Testis (tissue), 3 donors: ENCODE data around the gene CALHM3. TPM values are rescaled to one million over a fixed set of nuclear protein-coding genes. Genes with fewer than 3 reads are reported as not detected.

Experiments used
- DNase-seq: peaks from one replicate; pipeline ENCODE4 v3.0.0-alpha.2; 2019
- H3K27ac ChIP-seq, 2 donors: fragments of 200-600 bp; sonication (generic); one replicate each; pipeline ENCODE4 v1.5.1; 2019
- H3K27me3 ChIP-seq: fragments of 200-600 bp; sonication (generic); one replicate; pipeline ENCODE4 v1.5.1; 2019
- H3K36me3 ChIP-seq: fragments of 200-600 bp; sonication (generic); one replicate; pipeline ENCODE4 v1.5.1; 2017; ENCODE audit warnings: low read depth; ENCODE audit errors: missing control alignments
- H3K4me1 ChIP-seq: fragments of 200-600 bp; sonication (generic); one replicate; pipeline ENCODE4 v1.5.1; 2019
- H3K4me3 ChIP-seq, 2 donors: fragments of 200-600 bp; sonication (generic); one replicate each; pipeline ENCODE4 v1.5.1; 2017 to 2019
- H3K9me3 ChIP-seq: fragments of 200-600 bp; sonication (generic); one replicate; pipeline ENCODE4 v1.5.1; 2017
- CTCF ChIP-seq, 3 experiments: fragments of 450-650 bp in 2 of 3; fragments of 200-600 bp in 1 of 3; sonication (generic) in 1 of 3; IDR thresholded peaks; one replicate each; pipeline ENCODE4 v1.5.1; 2016 to 2019; ENCODE audit warnings: antibody characterized with exemption in 3 of 3, mild to moderate bottlenecking in 2 of 3, moderate library complexity in 1 of 3
- POLR2A ChIP-seq: fragments of 450-650 bp; IDR thresholded peaks from one replicate; pipeline ENCODE4 v1.6.1; 2017; ENCODE audit warnings: antibody characterized with exemption, mild to moderate bottlenecking, moderate library complexity
- WGBS, 2 donors: methylation state at CpG; one replicate each; pipeline ENCODE4 v1.1.5; 2018; 5-methylcytosine and 5-hydroxymethylcytosine counted together
- intact Hi-C: fragments of 100-400 bp; cut with DNase I; formaldehyde crosslinking; loops from one replicate; pipeline ENCODE4 v1.15.1; 2023; ENCODE audit warnings: low total_unique reads
- polyA plus RNA-seq: library from polyadenylated mRNA; stranded (reverse); fragments of 350-450 nt; fragmentation: Illumina TruSeq; extraction: RNeasy Lipid Tissue Mini Kit (QIAGEN cat#74804); gene quantifications from one replicate; pipeline ENCODE4 v1.2.3, GENCODE V29; 2014; ENCODE audit warnings: low read depth, low replicate concordance; ENCODE audit not compliant: insufficient read depth
- total RNA-seq, 2 donors: library from RNA; depleted of rRNA; stranded (reverse); fragments of >200 nt; gene quantifications; one replicate each; pipeline ENCODE4 v1.2.3, GENCODE V29; 2016

Gene CALHM3
- total and polyA plus RNA-seq, 3 donors from 2014 or later, result 0.39 to 0.93 (median 0.88) TPM

GRCh38 chr10:103441206-103441605, 37.8 kb downstream of the CALHM3 start:
- no peak for DNase-seq
- Histone ChIP-seq H3K4me3 (no peak overlapping the region), H3K36me3 (no peaks in the 10 kb centered on the region), H3K27ac (peak overlapping the region; percentile 72 to 85), H3K27me3 (no peaks in the 10 kb centered on the region), H3K9me3 (no peaks in the 10 kb centered on the region), H3K4me1 (peaks cover 29% of the 10 kb centered on the region)
- intact Hi-C loops, result no loop called here
- no peak for TF ChIP-seq CTCF (IDR thresholded peaks at IDR 0.05)
- TF ChIP-seq POLR2A, result no peak
- WGBS, 2 donors, result 87 to 90% methylated on average over 8 of the region's 8 CpGs

GRCh38 chr10:103440416-103440815, 38.6 kb downstream of the CALHM3 start:
- intact Hi-C loops, result no loop called here
- H3K36me3 ChIP-seq, result no peaks in the 10 kb centered on the region
- TF ChIP-seq POLR2A (no peak), CTCF (IDR thresholded peaks at IDR 0.05) (no peak)
- DNase-seq, result no peak
- peak overlapping the region in 1 of 2 donors; percentile 85 for H3K27ac ChIP-seq
- no peaks in the 10 kb centered on the region for H3K9me3 ChIP-seq
- no peak overlapping the region for H3K4me3 ChIP-seq
- WGBS, 2 donors, result 88 to 94% methylated on average over 14 of the region's 14 CpGs
- no peaks in the 10 kb centered on the region for H3K27me3 ChIP-seq
- H3K4me1 ChIP-seq, result peaks cover 21% of the 10 kb centered on the region

GRCh38 chr10:103439776-103440175, 39.3 kb downstream of the CALHM3 start:
- WGBS, 2 donors, result 82 to 83% methylated on average over 4 of the region's 4 CpGs
- peaks cover 19% of the 10 kb centered on the region for H3K4me1 ChIP-seq
- TF ChIP-seq CTCF (IDR thresholded peaks at IDR 0.05) (no peak), POLR2A (no peak)
- no peaks in the 10 kb centered on the region for H3K36me3 ChIP-seq
- H3K9me3 ChIP-seq, result no peaks in the 10 kb centered on the region
- H3K27me3 ChIP-seq, result no peaks in the 10 kb centered on the region
- H3K4me3 ChIP-seq, result no peak overlapping the region
- H3K27ac ChIP-seq, result no peak overlapping the region
- no peak for DNase-seq
- intact Hi-C loops, result no loop called here

- peak; percentile 90 for DNase-seq
- no peaks in the 10 kb centered on the region for H3K9me3 ChIP-seq
- intact Hi-C loops, result no loop called here
- TF ChIP-seq CTCF (IDR thresholded peaks at IDR 0.05) (no peak), POLR2A (no peak)
- H3K27me3 ChIP-seq, result no peaks in the 10 kb centered on the region
- H3K27ac ChIP-seq, result peak overlapping the region in 1 of 2 donors; percentile 23
- WGBS, 2 donors, result 46 to 48% methylated on average over 2 of the region's 2 CpGs
- H3K36me3 ChIP-seq, result no peaks in the 10 kb centered on the region
- H3K4me1 ChIP-seq, result peaks cover 19% of the 10 kb centered on the region
- H3K4me3 ChIP-seq, result no peak overlapping the region
Observed at GRCh38 chr10:103433858-103434257, 45.2 kb downstream of the CALHM3 start.

GRCh38 chr10:103431902-103432301, 47.1 kb downstream of the CALHM3 start:
- H3K4me1 ChIP-seq, result peaks cover 19% of the 10 kb centered on the region
- H3K27me3 ChIP-seq, result no peaks in the 10 kb centered on the region
- no peak overlapping the region for H3K4me3 ChIP-seq
- no peak for DNase-seq
- intact Hi-C loops, result no loop called here
- no peaks in the 10 kb centered on the region for H3K36me3 ChIP-seq
- WGBS, 2 donors, result 50 to 55% methylated on average over 8 of the region's 8 CpGs
- H3K27ac ChIP-seq, result no peak overlapping the region
- no peaks in the 10 kb centered on the region for H3K9me3 ChIP-seq
- TF ChIP-seq POLR2A (no peak), CTCF (IDR thresholded peaks at IDR 0.05) (no peak)
